ENCODE results near the gene NKAIN2.

Gene NKAIN2

GRCh38 chr6:123838505-123839234 is 35.0 kb downstream of the NKAIN2 start (continued):
- TF ChIP-seq ZBTB20 (tag by site-specific recombination; IDR thresholded peaks at IDR 0.05) (peak; percentile 72), ZNF571 (tag by site-specific recombination; IDR thresholded peaks at IDR 0.05) (no peak), ZNF660 (tag by site-specific recombination; IDR thresholded peaks at IDR 0.05) (no peak), ZNF501 (tag by site-specific recombination; IDR thresholded peaks at IDR 0.05) (no peak), ZNF311 (tag by site-specific recombination; IDR thresholded peaks at IDR 0.05; ENCODE audit: borderline replicate concordance) (no peak), KLF1 (tag by site-specific recombination; IDR thresholded peaks at IDR 0.05) (no peak), ZNF423 (tag by site-specific recombination; IDR thresholded peaks at IDR 0.05) (no peak), ZNF394 (tag by site-specific recombination; IDR thresholded peaks at IDR 0.05; ENCODE audit: borderline replicate concordance) (no peak), ZSCAN30 (tag by site-specific recombination; IDR thresholded peaks at IDR 0.05) (no peak), MEIS1 (CRISPR knock-in tag; IDR thresholded peaks at IDR 0.05; ENCODE audit: borderline replicate concordance) (no peak), ZNF514 (tag by site-specific recombination; IDR thresholded peaks at IDR 0.05) (no peak), ZNF785 (tag by site-specific recombination; IDR thresholded peaks at IDR 0.05) (no peak), FEZF1 (tag by site-specific recombination; IDR thresholded peaks at IDR 0.05) (peak; percentile 15; the same call in 1 of the 2 replicates), ZNF654 (tag by site-specific recombination; IDR thresholded peaks at IDR 0.05; ENCODE audit: low read depth) (no peak), SETDB1 (IDR thresholded peaks at IDR 0.05; ENCODE audit: insufficient read length, low read length) (no peak), OSR2 (tag by site-specific recombination; IDR thresholded peaks at IDR 0.05) (peak; percentile 49; the same call in 1 of the 2 replicates), ZNF596 (tag by site-specific recombination; IDR thresholded peaks at IDR 0.05) (no peak), ZFP69B (tag by site-specific recombination; IDR thresholded peaks at IDR 0.05) (peak; percentile 48; the same call in 1 of the 2 replicates), ZNF280C (tag by site-specific recombination; IDR thresholded peaks at IDR 0.05) (no peak), ZNF544 (tag by site-specific recombination; IDR thresholded peaks at IDR 0.05) (no peak), WT1 (tag by site-specific recombination; IDR thresholded peaks at IDR 0.05) (no peak), ZNF600 (tag by site-specific recombination; IDR thresholded peaks at IDR 0.05) (peak; percentile 96), ZNF549 (tag by site-specific recombination; IDR thresholded peaks at IDR 0.05) (peak; percentile 6; the same call in 1 of the 2 replicates), TRIM28 (IDR thresholded peaks at IDR 0.05; ENCODE audit: borderline replicate concordance, low read length) (peak; percentile 64; the same call in 1 of the 2 replicates), ZNF266 (tag by site-specific recombination; IDR thresholded peaks at IDR 0.05; ENCODE audit: low read depth) (no peak)
- TF ChIP-seq, protein P1, sequence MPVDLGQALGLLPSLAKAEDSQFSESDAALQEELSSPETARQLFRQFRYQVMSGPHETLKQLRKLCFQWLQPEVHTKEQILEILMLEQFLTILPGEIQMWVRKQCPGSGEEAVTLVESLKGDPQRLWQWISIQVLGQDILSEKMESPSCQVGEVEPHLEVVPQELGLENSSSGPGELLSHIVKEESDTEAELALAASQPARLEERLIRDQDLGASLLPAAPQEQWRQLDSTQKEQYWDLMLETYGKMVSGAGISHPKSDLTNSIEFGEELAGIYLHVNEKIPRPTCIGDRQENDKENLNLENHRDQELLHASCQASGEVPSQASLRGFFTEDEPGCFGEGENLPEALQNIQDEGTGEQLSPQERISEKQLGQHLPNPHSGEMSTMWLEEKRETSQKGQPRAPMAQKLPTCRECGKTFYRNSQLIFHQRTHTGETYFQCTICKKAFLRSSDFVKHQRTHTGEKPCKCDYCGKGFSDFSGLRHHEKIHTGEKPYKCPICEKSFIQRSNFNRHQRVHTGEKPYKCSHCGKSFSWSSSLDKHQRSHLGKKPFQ (tag by site-specific recombination; IDR thresholded peaks at IDR 0.05), result no peak
- TF ChIP-seq, protein P2, sequence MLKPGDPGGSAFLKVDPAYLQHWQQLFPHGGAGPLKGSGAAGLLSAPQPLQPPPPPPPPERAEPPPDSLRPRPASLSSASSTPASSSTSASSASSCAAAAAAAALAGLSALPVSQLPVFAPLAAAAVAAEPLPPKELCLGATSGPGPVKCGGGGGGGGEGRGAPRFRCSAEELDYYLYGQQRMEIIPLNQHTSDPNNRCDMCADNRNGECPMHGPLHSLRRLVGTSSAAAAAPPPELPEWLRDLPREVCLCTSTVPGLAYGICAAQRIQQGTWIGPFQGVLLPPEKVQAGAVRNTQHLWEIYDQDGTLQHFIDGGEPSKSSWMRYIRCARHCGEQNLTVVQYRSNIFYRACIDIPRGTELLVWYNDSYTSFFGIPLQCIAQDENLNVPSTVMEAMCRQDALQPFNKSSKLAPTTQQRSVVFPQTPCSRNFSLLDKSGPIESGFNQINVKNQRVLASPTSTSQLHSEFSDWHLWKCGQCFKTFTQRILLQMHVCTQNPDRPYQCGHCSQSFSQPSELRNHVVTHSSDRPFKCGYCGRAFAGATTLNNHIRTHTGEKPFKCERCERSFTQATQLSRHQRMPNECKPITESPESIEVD (tag by site-specific recombination; IDR thresholded peaks at IDR 0.05), result peak; percentile 73
- TF ChIP-seq, protein P3, sequence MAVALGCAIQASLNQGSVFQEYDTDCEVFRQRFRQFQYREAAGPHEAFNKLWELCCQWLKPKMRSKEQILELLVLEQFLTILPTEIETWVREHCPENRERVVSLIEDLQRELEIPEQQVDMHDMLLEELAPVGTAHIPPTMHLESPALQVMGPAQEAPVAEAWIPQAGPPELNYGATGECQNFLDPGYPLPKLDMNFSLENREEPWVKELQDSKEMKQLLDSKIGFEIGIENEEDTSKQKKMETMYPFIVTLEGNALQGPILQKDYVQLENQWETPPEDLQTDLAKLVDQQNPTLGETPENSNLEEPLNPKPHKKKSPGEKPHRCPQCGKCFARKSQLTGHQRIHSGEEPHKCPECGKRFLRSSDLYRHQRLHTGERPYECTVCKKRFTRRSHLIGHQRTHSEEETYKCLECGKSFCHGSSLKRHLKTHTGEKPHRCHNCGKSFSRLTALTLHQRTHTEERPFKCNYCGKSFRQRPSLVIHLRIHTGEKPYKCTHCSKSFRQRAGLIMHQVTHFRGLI (tag by site-specific recombination; IDR thresholded peaks at IDR 0.05), result no peak
- TF ChIP-seq, protein P4, sequence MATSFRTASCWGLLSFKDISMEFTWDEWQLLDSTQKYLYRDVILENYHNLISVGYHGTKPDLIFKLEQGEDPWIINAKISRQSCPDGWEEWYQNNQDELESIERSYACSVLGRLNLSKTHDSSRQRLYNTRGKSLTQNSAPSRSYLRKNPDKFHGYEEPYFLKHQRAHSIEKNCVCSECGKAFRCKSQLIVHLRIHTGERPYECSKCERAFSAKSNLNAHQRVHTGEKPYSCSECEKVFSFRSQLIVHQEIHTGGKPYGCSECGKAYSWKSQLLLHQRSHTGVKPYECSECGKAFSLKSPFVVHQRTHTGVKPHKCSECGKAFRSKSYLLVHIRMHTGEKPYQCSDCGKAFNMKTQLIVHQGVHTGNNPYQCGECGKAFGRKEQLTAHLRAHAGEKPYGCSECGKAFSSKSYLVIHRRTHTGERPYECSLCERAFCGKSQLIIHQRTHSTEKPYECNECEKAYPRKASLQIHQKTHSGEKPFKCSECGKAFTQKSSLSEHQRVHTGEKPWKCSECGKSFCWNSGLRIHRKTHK (tag by site-specific recombination; IDR thresholded peaks at IDR 0.05), result no peak
- TF ChIP-seq, protein P5, sequence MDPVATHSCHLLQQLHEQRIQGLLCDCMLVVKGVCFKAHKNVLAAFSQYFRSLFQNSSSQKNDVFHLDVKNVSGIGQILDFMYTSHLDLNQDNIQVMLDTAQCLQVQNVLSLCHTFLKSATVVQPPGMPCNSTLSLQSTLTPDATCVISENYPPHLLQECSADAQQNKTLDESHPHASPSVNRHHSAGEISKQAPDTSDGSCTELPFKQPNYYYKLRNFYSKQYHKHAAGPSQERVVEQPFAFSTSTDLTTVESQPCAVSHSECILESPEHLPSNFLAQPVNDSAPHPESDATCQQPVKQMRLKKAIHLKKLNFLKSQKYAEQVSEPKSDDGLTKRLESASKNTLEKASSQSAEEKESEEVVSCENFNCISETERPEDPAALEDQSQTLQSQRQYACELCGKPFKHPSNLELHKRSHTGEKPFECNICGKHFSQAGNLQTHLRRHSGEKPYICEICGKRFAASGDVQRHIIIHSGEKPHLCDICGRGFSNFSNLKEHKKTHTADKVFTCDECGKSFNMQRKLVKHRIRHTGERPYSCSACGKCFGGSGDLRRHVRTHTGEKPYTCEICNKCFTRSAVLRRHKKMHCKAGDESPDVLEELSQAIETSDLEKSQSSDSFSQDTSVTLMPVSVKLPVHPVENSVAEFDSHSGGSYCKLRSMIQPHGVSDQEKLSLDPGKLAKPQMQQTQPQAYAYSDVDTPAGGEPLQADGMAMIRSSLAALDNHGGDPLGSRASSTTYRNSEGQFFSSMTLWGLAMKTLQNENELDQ (tag by site-specific recombination; IDR thresholded peaks at IDR 0.05; ENCODE audit: low read depth), result no peak
